Stimulated activated naive B cell treated with anti-CD40 and anti-IgM and Interleukin-4, amounts not matched to agents 10 μg/mL and 1 μg/mL and 100 μg/mL, for 72 hours (primary cell): ENCODE results near the gene FCSK.
"Not testable (repeated sequence)": the region's sequence is repeated elsewhere in the genome, so short reads cannot be mapped to it uniquely, and the experiment has no call there.

ENCODE experiments used
- ATAC-seq, 2 donors: fragments of 150-1000 bp; cut with Tn5 transposase; replicated peaks; 2 replicates each; pipeline ENCODE4 v1.10.0; 2021; ENCODE audit warnings: moderate library complexity in 1 of 2
- DNase-seq: peaks from one replicate; pipeline ENCODE4 v3.0.0; 2021
- H3K27ac Mint-ChIP-seq: one replicate; pipeline ENCODE4 v1.8.0; 2022; ENCODE audit warnings: mild to moderate bottlenecking, mixed read lengths
- H3K27me3 Mint-ChIP-seq, 2 donors: one replicate each; pipeline ENCODE4 v1.8.0; 2022; ENCODE audit warnings: mixed read lengths in 2 of 2
- H3K36me3 Mint-ChIP-seq, 2 donors: one replicate each; pipeline ENCODE4 v1.8.0; 2022; ENCODE audit warnings: mixed read lengths in 2 of 2, mild to moderate bottlenecking in 1 of 2
- H3K4me1 Mint-ChIP-seq, 2 donors: one replicate each; pipeline ENCODE4 v1.8.0; 2022; ENCODE audit warnings: mixed read lengths in 2 of 2, mild to moderate bottlenecking in 1 of 2
- H3K4me3 Mint-ChIP-seq, 2 donors: one replicate each; pipeline ENCODE4 v1.8.0; 2022; ENCODE audit warnings: mild to moderate bottlenecking in 2 of 2, mixed read lengths in 2 of 2, moderate library complexity in 1 of 2
- H3K9me3 Mint-ChIP-seq, 2 donors: one replicate each; pipeline ENCODE4 v1.8.0; 2022; ENCODE audit warnings: mixed read lengths in 2 of 2, mild to moderate bottlenecking in 1 of 2

FCSK gene

GRCh38 chr16:70524399-70524825 lies 70.0 kb downstream of the FCSK start:
- H3K9me3 Mint-ChIP-seq, H3K27me3 Mint-ChIP-seq: not testable (repeated sequence)
- H3K36me3 Mint-ChIP-seq, result peaks cover 40 to 43% of the 10 kb centered on the region in 2 donors
- ATAC-seq (peak; percentile 27 to 28), DNase-seq (peak; percentile 8)
- H3K27ac Mint-ChIP-seq, result peak overlapping the region; percentile 99
- peaks cover 22 to 46% of the 10 kb centered on the region in 2 donors for H3K4me1 Mint-ChIP-seq
- peak overlapping the region; percentile 94 to 98 for H3K4me3 Mint-ChIP-seq

GRCh38 chr16:70526403-70526802 lies 72.0 kb downstream of the FCSK start:
- peak overlapping the region; percentile 72 to 79 for H3K4me3 Mint-ChIP-seq
- peaks cover 41 to 45% of the 10 kb centered on the region in 2 donors for H3K36me3 Mint-ChIP-seq
- no peaks in the 10 kb centered on the region for H3K27me3 Mint-ChIP-seq
- peak overlapping the region; percentile 45 for H3K27ac Mint-ChIP-seq
- H3K9me3 Mint-ChIP-seq, result no peaks in the 10 kb centered on the region
- DNase-seq, result no peak
- peaks cover 18 to 41% of the 10 kb centered on the region in 2 donors for H3K4me1 Mint-ChIP-seq
- no peak for ATAC-seq

GRCh38 chr16:70527315-70527996 lies 73.1 kb downstream of the FCSK start:
- no peak for DNase-seq
- peak overlapping the region; percentile 7 for H3K27ac Mint-ChIP-seq
- H3K4me3 Mint-ChIP-seq, result peak overlapping the region; percentile 45 to 72
- peaks cover 17 to 35% of the 10 kb centered on the region in 2 donors for H3K4me1 Mint-ChIP-seq
- no peaks in the 10 kb centered on the region for H3K9me3 Mint-ChIP-seq
- peaks cover 41 to 47% of the 10 kb centered on the region in 2 donors for H3K36me3 Mint-ChIP-seq
- ATAC-seq, result no peak
- H3K27me3 Mint-ChIP-seq, result no peaks in the 10 kb centered on the region

GRCh38 chr16:70529051-70529777 lies 74.8 kb downstream of the FCSK start:
- DNase-seq (no peak), ATAC-seq (peak in 1 of 2 donors; percentile 33)
- H3K27me3 Mint-ChIP-seq, result no peaks in the 10 kb centered on the region
- H3K36me3 Mint-ChIP-seq, result peaks cover 42 to 57% of the 10 kb centered on the region in 2 donors
- H3K27ac Mint-ChIP-seq, result no peak overlapping the region
- H3K9me3 Mint-ChIP-seq, result no peaks in the 10 kb centered on the region
- H3K4me3 Mint-ChIP-seq, result peak overlapping the region in 1 of 2 donors; percentile 11
- H3K4me1 Mint-ChIP-seq, result peaks cover 19 to 46% of the 10 kb centered on the region in 2 donors
